ENCODE measurements around the gene RNU11.

DNA sequence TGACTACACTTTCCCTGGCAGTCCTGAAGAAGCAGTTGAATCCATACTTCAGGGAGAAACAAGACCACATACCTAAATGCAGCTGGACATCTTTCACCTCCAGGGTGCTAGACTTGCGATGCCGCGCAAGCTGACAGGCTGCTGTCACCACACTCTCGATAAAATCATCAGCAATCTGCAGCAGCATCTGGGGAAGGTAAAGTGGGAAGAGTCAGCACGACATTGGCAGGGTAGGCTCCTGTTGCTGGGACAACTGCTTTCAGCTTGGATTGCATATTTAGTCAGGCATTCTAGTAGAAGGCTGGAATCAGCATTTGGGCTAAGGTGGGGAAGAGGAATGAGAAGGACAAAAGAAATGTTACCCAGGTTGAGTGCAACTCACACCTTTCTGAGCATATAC lies 35.2 kb upstream of the RNU11 start:
- TF ChIP-seq, protein P1, sequence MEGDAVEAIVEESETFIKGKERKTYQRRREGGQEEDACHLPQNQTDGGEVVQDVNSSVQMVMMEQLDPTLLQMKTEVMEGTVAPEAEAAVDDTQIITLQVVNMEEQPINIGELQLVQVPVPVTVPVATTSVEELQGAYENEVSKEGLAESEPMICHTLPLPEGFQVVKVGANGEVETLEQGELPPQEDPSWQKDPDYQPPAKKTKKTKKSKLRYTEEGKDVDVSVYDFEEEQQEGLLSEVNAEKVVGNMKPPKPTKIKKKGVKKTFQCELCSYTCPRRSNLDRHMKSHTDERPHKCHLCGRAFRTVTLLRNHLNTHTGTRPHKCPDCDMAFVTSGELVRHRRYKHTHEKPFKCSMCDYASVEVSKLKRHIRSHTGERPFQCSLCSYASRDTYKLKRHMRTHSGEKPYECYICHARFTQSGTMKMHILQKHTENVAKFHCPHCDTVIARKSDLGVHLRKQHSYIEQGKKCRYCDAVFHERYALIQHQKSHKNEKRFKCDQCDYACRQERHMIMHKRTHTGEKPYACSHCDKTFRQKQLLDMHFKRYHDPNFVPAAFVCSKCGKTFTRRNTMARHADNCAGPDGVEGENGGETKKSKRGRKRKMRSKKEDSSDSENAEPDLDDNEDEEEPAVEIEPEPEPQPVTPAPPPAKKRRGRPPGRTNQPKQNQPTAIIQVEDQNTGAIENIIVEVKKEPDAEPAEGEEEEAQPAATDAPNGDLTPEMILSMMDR (conservative IDR thresholded peaks at IDR 0.05; ENCODE audit: low read length), result no peak
- no peak for TF ChIP-seq EZH2phosphoT487 (IDR thresholded peaks at IDR 0.05; ENCODE audit: borderline replicate concordance, low read depth, low read length)
